HepG2 (cell line): ENCODE results near the gene CTDSP1. TPM values are rescaled to one million over a fixed set of nuclear protein-coding genes. Genes with fewer than 3 reads are reported as not detected.

Source experiments
- FOXC1 ChIP-seq: sonication (generic); formaldehyde crosslinking; IDR thresholded peaks from 2 replicates; pipeline ENCODE4 v1.8.0; 2022; ENCODE audit warnings: mild to moderate bottlenecking, missing genetic modification reagents, borderline replicate concordance
- HIVEP1 ChIP-seq: sonication (generic); formaldehyde crosslinking; IDR thresholded peaks from 2 replicates; pipeline ENCODE4 v1.4.0; 2020; ENCODE audit warnings: mild to moderate bottlenecking, missing genetic modification reagents
- KDM6A ChIP-seq: IDR thresholded peaks from 2 replicates; pipeline ENCODE4 v1.6.1; 2016; ENCODE audit warnings: low read depth
- MXD3 ChIP-seq: IDR thresholded peaks from 2 replicates; pipeline ENCODE4 v1.6.1; 2016; ENCODE audit warnings: mild to moderate bottlenecking, missing biosample characterization, missing genetic modification reagents
- NCOA2 ChIP-seq: sonication (generic); formaldehyde crosslinking; IDR thresholded peaks from 2 replicates; pipeline ENCODE4 v1.8.0; 2022; ENCODE audit warnings: inconsistent platforms
- RAD21 ChIP-seq: fragments of 450-650 bp; formaldehyde crosslinking; IDR thresholded peaks from 2 replicates; pipeline ENCODE4 v1.5.0; 2020; ENCODE audit warnings: mild to moderate bottlenecking
- SOX13 ChIP-seq, 3 experiments: fragments of 450-650 bp in 1 of 3; sonication (generic) in 1 of 3; formaldehyde crosslinking in 1 of 3; IDR thresholded peaks in 2 of 3; conservative IDR thresholded peaks in 1 of 3; 2 replicates each; pipeline versions ENCODE4 v1.5.0 to v1.6.1; 2016 to 2020; ENCODE audit warnings: antibody characterized with exemption in 1 of 3, mild to moderate bottlenecking in 1 of 3, missing compliant biosample characterization in 1 of 3, missing genetic modification reagents in 1 of 3, moderate library complexity in 1 of 3
- SP1 ChIP-seq, 2 experiments: fragments of 450-650 bp in 1 of 2; sonication (generic) in 1 of 2; formaldehyde crosslinking in 1 of 2; IDR thresholded peaks; 2 replicates each; pipeline versions ENCODE4 v1.4.0 to v1.6.1; 2016 to 2020; ENCODE audit warnings: missing genetic modification reagents in 1 of 2
- ZBTB1 ChIP-seq: sonication (generic); formaldehyde crosslinking; IDR thresholded peaks from 2 replicates; pipeline ENCODE4 v1.4.0; 2020; ENCODE audit warnings: missing genetic modification reagents, borderline replicate concordance
- ZFP1 ChIP-seq: IDR thresholded peaks from 2 replicates; pipeline ENCODE4 v1.6.1; 2016
- ZHX1 ChIP-seq: sonication (generic); formaldehyde crosslinking; IDR thresholded peaks from 2 replicates; pipeline ENCODE4 v1.8.1; 2022; ENCODE audit warnings: low read depth, mild to moderate bottlenecking, missing genetic modification reagents
- ZNF3 ChIP-seq: IDR thresholded peaks from 2 replicates; pipeline ENCODE4 v1.7.0; 2017; ENCODE audit warnings: inconsistent platforms
- ZNF598 ChIP-seq: sonication (generic); formaldehyde crosslinking; IDR thresholded peaks from 2 replicates; pipeline ENCODE4 v1.5.1; 2020; ENCODE audit warnings: mild to moderate bottlenecking, missing genetic modification reagents, borderline replicate concordance
- ZNF780A ChIP-seq: sonication (generic); formaldehyde crosslinking; IDR thresholded peaks from 2 replicates; pipeline ENCODE4 v1.8.0; 2022; ENCODE audit warnings: mild to moderate bottlenecking, missing genetic modification reagents, moderate library complexity
- polyA plus RNA-seq, 8 experiments: library from polyadenylated mRNA; depleted of rRNA in 3 of 8; stranded (reverse) in 7 of 8; unstranded in 1 of 8; fragments of >200 nt; fragmentation: Illumina TruSeq in 4 of 8; extraction: Trizol in 4 of 8; gene quantifications; 2 replicates each; pipeline versions ENCODE4 v1.2.1 to v1.2.3, GENCODE V29; 2011 to 2016; ENCODE audit warnings: low read depth in 4 of 8, missing spikeins in 1 of 8, mixed read lengths in 1 of 8; ENCODE audit not compliant: insufficient read depth in 1 of 8
- total RNA-seq, 5 experiments: library from RNA; depleted of rRNA; stranded (reverse); fragments of >200 nt; fragmentation: Illumina TruSeq; extraction: Trizol; gene quantifications; 2 replicates each; pipeline ENCODE4 v1.2.3, GENCODE V29; 2016; ENCODE audit warnings: low read depth in 1 of 5
- TF ChIP-seq, protein P1 (sequence below): sonication (generic); formaldehyde crosslinking; IDR thresholded peaks from 2 replicates; pipeline ENCODE4 v1.9.0; 2021; ENCODE audit warnings: missing genetic modification reagents, borderline replicate concordance
- TF ChIP-seq, protein P2 (sequence below): sonication (generic); formaldehyde crosslinking; IDR thresholded peaks from 2 replicates; pipeline ENCODE4 v1.9.0; 2021; ENCODE audit warnings: missing genetic modification reagents, mild to moderate bottlenecking, borderline replicate concordance

The CTDSP1 gene
- total and polyA plus RNA-seq, 2 of the 13 experiments (the other 11 are each of a cell fraction or from before 2014, with no cell fraction given), result 91.0 to 268 TPM

DNA sequence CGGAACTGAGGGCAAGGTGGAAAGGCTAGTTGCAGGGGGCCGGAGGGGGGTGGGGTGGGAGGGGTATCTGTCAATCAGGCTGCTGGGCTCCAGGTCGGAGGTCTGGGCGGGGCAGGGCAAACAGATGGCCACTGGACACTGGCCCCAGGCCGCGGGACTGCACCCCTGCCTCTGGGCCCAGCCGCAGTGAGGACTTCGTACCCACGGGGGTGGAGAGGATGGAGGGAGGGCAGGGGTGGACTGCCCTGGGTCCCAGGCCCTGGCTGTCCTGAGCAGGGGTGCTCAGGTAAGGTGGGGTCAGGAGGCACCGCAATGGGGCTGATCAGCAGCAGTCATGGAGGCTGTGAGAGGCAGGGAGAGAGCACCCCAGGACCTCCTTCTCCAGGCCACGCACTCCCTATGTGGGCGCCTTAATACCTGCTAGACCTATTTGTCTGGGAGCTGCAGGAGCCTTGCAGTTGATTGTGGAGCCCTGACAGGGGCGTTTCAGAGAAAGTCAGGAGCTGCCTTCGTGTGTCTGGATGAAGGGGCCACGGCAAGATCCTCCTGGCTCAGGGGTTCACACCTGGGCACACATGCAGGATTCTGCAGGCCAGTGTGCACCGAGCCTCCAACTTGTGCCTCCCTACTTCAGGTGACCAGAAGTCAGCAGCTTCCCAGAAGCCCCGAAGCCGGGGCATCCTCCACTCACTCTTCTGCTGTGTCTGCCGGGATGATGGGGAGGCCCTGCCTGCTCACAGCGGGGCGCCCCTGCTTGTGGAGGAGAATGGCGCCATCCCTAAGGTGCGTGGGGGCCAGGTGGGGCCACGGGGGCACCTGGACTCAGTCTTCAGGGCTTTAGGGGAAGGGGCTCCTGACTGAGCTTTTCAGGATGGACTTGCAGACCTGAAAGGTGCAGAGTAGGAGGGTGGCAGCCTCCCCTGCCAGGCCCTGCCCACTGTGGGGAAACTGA lies 1.5 kb downstream of the CTDSP1 start (continued):
- TF ChIP-seq FOXC1 (CRISPR knock-in tag) (peak; percentile 59; the same call in 1 of the 2 replicates), KDM6A (CRISPR knock-in tag) (peak; percentile 97), HIVEP1 (CRISPR knock-in tag) (peak; percentile 48), NCOA2 (CRISPR knock-in tag) (peak; percentile 80), ZFP1 (CRISPR knock-in tag) (peak; percentile 85; the same call in 1 of the 2 replicates), ZNF598 (no peak), ZBTB1 (CRISPR knock-in tag) (no peak), ZHX1 (CRISPR knock-in tag) (peak; percentile 48; the same call in 1 of the 2 replicates), ZNF3 (CRISPR knock-in tag) (no peak), MXD3 (peak; percentile 58; the same call in 1 of the 2 replicates), RAD21 (CRISPR knock-in tag) (0 out of 2 replicates have a peak, but pooled peaks have one; percentile 47), ZNF780A (CRISPR knock-in tag) (peak; percentile 14; the same call in 1 of the 2 replicates), SP1 (IDR thresholded peaks at IDR 0.05) (no peak), SP1 (CRISPR knock-in tag; IDR thresholded peaks at IDR 0.05) (peak; percentile 83), SOX13 (IDR thresholded peaks at IDR 0.05) (peak; percentile 38; the same call in 1 of the 2 replicates), SOX13 (CRISPR knock-in tag; conservative IDR thresholded peaks at IDR 0.05 in 1 of 2, IDR thresholded peaks at IDR 0.05 in 1 of 2) (peak in 1 of 2 experiments; percentile 76; a peak in 2 of 4 replicates)
- TF ChIP-seq, protein P1, sequence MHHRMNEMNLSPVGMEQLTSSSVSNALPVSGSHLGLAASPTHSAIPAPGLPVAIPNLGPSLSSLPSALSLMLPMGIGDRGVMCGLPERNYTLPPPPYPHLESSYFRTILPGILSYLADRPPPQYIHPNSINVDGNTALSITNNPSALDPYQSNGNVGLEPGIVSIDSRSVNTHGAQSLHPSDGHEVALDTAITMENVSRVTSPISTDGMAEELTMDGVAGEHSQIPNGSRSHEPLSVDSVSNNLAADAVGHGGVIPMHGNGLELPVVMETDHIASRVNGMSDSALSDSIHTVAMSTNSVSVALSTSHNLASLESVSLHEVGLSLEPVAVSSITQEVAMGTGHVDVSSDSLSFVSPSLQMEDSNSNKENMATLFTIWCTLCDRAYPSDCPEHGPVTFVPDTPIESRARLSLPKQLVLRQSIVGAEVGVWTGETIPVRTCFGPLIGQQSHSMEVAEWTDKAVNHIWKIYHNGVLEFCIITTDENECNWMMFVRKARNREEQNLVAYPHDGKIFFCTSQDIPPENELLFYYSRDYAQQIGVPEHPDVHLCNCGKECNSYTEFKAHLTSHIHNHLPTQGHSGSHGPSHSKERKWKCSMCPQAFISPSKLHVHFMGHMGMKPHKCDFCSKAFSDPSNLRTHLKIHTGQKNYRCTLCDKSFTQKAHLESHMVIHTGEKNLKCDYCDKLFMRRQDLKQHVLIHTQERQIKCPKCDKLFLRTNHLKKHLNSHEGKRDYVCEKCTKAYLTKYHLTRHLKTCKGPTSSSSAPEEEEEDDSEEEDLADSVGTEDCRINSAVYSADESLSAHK (CRISPR knock-in tag), result peak; percentile 89
- TF ChIP-seq, protein P2, sequence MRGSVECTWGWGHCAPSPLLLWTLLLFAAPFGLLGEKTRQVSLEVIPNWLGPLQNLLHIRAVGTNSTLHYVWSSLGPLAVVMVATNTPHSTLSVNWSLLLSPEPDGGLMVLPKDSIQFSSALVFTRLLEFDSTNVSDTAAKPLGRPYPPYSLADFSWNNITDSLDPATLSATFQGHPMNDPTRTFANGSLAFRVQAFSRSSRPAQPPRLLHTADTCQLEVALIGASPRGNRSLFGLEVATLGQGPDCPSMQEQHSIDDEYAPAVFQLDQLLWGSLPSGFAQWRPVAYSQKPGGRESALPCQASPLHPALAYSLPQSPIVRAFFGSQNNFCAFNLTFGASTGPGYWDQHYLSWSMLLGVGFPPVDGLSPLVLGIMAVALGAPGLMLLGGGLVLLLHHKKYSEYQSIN (CRISPR knock-in tag), result no peak
